Naive B cell (primary cell): Measurements from ENCODE around the gene CT83. TPM values are rescaled to one million over a fixed set of nuclear protein-coding genes. Genes with fewer than 3 reads are reported as not detected.

Experiments
- polyA plus RNA-seq, 6 donors: library from polyadenylated mRNA; unstranded; fragments of 300-500 nt; fragmentation: Illumina TruSeq; gene quantifications; one replicate each; pipeline ENCODE4 v1.2.3, GENCODE V29; 2021; ENCODE audit warnings: low read depth in 6 of 6

Gene CT83
- polyA plus RNA-seq, 6 donors from 2014 or later, result not detected

Other genes starting within 250 kb of the CT83 start
- not detected for gene SLC6A14, start 26.4 kb downstream of the CT83 start, polyA plus RNA-seq